ENCODE data around the gene TMEM59. TPM values are rescaled to one million over a fixed set of nuclear protein-coding genes. Genes with fewer than 3 reads are reported as not detected.

TMEM59 gene
- total and polyA plus RNA-seq, 9 donors, result 127 to 196 (median 153) TPM

- H3K27ac ChIP-seq (ENCODE audit: low read length), result no peak overlapping the region
- H3K9me3 ChIP-seq (replicated peaks; ENCODE audit: control insufficient read depth, low read depth, low read length), result no peaks in the 10 kb centered on the region
- DNase-seq, result no peak
- no peak overlapping the region for H3K4me3 ChIP-seq (ENCODE audit: low read length)
- no peaks in the 10 kb centered on the region for H3K27me3 ChIP-seq (ENCODE audit: control insufficient read depth, insufficient read depth, low read length)
- peaks cover 3% of the 10 kb centered on the region for H3K4me1 ChIP-seq (ENCODE audit: control insufficient read depth, insufficient read depth, low read length)
- H3K36me3 ChIP-seq (ENCODE audit: control insufficient read depth, insufficient read depth, low read length), result peaks cover 5% of the 10 kb centered on the region
- no CpG with 5 or more reads among the region's 3 CpGs for WGBS (ENCODE audit: insufficient coverage)
These were observed 38.7 kb upstream of the TMEM59 start for GRCh38 chr1:54091666-54092065.

DNA sequence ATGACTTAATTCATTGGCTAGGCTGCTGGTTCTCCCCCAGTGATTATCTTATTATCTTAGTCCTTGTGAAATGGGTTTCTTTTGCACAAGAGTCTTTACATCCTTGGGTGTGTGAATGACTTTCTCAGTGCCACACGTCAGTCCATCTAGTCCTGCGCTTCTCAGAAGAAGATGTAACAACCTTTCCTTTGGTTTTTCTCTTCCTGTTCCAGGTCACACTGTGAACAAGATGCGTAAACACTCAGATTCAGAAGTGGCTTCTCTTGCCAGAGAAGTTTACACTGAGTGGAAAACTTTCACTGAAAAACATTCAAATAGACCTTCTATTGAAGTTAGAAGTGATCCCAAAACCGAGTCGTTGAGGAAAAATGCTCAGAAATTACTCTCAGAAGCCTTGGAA, 35.4 kb upstream of the TMEM59 start:
- no peaks in the 10 kb centered on the region for H3K36me3 ChIP-seq (ENCODE audit: control insufficient read depth, insufficient read depth, low read length)
- no peaks in the 10 kb centered on the region for H3K27me3 ChIP-seq (ENCODE audit: control insufficient read depth, insufficient read depth, low read length)
- WGBS (ENCODE audit: insufficient coverage), result 83% methylated on average over 2 of the region's 5 CpGs
- H3K4me3 ChIP-seq (ENCODE audit: low read length), result no peak overlapping the region
- H3K4me1 ChIP-seq (ENCODE audit: control insufficient read depth, insufficient read depth, low read length), result no peaks in the 10 kb centered on the region
- no peak overlapping the region for H3K27ac ChIP-seq (ENCODE audit: low read length)
- H3K9me3 ChIP-seq (replicated peaks; ENCODE audit: control insufficient read depth, low read depth, low read length), result no peaks in the 10 kb centered on the region
- DNase-seq, result no peak

- H3K4me1 ChIP-seq (ENCODE audit: control insufficient read depth, insufficient read depth, low read length), result no peaks in the 10 kb centered on the region
- DNase-seq, result no peak
- no peak overlapping the region for H3K27ac ChIP-seq (ENCODE audit: low read length)
- no peaks in the 10 kb centered on the region for H3K9me3 ChIP-seq (replicated peaks; ENCODE audit: control insufficient read depth, low read depth, low read length)
- no peaks in the 10 kb centered on the region for H3K27me3 ChIP-seq (ENCODE audit: control insufficient read depth, insufficient read depth, low read length)
- no peaks in the 10 kb centered on the region for H3K36me3 ChIP-seq (ENCODE audit: control insufficient read depth, insufficient read depth, low read length)
- 100% methylated on average over 1 of the region's 1 CpG for WGBS (ENCODE audit: insufficient coverage)
- H3K4me3 ChIP-seq (ENCODE audit: low read length), result no peak overlapping the region
These were observed 33.8 kb upstream of the TMEM59 start for GRCh38 chr1:54086754-54087153.

GRCh38 chr1:54084794-54085193, 31.8 kb upstream of the TMEM59 start:
- H3K27ac ChIP-seq (ENCODE audit: low read length), result no peak overlapping the region
- H3K4me1 ChIP-seq (ENCODE audit: control insufficient read depth, insufficient read depth, low read length), result no peaks in the 10 kb centered on the region
- H3K9me3 ChIP-seq (replicated peaks; ENCODE audit: control insufficient read depth, low read depth, low read length), result no peaks in the 10 kb centered on the region
- DNase-seq, result no peak
- no peaks in the 10 kb centered on the region for H3K36me3 ChIP-seq (ENCODE audit: control insufficient read depth, insufficient read depth, low read length)
- H3K27me3 ChIP-seq (ENCODE audit: control insufficient read depth, insufficient read depth, low read length), result no peaks in the 10 kb centered on the region
- no peak overlapping the region for H3K4me3 ChIP-seq (ENCODE audit: low read length)
- no CpG with 5 or more reads among the region's 2 CpGs for WGBS (ENCODE audit: insufficient coverage)

DNA sequence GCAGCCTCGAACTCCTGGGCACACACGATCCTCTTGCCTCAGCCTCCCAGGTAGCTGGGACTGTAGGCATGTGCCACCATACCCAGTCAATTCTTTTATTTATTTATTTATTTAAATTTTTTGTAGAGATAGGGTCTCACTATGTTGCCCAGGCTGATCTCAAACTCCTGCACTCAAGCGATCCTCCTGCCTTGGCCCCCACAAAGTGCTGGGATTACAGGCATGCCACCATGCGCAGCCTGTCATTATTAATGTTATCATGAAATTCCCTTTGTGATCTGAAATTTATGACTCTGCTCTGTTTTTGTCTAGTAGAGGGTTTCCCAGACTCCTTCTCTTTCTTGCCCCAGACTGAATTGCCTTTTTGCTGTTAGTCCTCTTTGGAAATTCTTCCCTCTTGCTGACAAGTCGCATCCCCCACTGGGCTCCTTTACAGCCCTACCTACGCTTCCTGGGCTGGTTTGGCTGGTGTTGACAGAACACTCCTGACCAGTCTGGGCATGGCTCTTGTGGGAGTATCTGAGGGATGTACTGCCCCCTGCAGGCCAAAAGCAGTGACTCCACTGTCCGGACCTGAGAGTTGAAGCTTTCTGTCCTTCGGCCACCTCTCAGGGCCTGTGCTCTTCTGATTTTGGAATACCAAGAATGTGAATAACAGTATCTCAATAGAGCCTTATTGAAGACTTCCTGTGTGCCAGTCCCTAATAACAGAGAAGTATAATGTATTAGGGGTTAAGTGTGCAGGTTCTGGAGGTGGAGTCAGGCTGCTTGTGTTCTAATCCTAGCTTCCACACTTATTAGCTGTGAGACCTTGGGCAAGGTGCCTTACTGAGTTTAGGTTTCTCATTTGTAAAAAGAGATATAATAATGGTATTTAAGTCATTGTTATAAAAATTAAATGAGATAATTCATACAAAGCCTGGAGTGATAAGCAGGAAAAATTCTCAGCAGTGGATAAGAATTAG, 28.6 kb upstream of the TMEM59 start:
- peak; percentile 12 for DNase-seq
- WGBS (ENCODE audit: insufficient coverage), result 88% methylated on average over 2 of the region's 8 CpGs

DNA sequence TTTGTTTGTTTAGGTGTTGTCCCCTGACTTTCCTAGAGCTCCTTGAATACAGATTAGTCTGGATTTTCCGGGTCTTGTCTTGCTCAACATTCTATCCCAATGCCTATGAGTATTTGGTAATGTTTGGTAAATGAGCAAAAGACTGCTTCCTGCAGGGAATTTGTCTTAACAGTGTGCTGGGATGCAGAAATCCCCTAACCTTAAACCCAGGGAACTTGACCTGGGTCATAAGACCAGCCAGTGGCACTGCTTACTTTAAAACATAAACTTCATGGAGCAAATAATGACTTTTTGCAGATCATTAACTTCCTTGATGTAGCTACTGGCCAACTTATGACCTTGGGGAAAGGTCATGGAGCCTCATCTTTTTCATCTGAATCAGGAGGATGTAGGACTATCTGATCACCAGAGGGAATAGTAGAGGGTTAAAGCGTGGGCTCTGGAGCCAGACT, 27.6 kb upstream of the TMEM59 start:
- H3K27me3 ChIP-seq (ENCODE audit: control insufficient read depth, insufficient read depth, low read length), result no peaks in the 10 kb centered on the region
- H3K27ac ChIP-seq (ENCODE audit: low read length), result no peak overlapping the region
- H3K36me3 ChIP-seq (ENCODE audit: control insufficient read depth, insufficient read depth, low read length), result no peaks in the 10 kb centered on the region
- H3K4me3 ChIP-seq (ENCODE audit: low read length), result no peak overlapping the region
- no CpG with 5 or more reads among the region's 2 CpGs for WGBS (ENCODE audit: insufficient coverage)
- no peak for DNase-seq
- H3K9me3 ChIP-seq (replicated peaks; ENCODE audit: control insufficient read depth, low read depth, low read length), result no peaks in the 10 kb centered on the region
- H3K4me1 ChIP-seq (ENCODE audit: control insufficient read depth, insufficient read depth, low read length), result no peaks in the 10 kb centered on the region

More for the DNA sequence above, 28.6 kb upstream of the TMEM59 start:
- H3K9me3 ChIP-seq (replicated peaks; ENCODE audit: control insufficient read depth, low read depth, low read length), result no peaks in the 10 kb centered on the region
- H3K4me1 ChIP-seq (ENCODE audit: control insufficient read depth, insufficient read depth, low read length), result no peaks in the 10 kb centered on the region
- H3K36me3 ChIP-seq (ENCODE audit: control insufficient read depth, insufficient read depth, low read length), result no peaks in the 10 kb centered on the region
- H3K4me3 ChIP-seq (ENCODE audit: low read length), result no peak overlapping the region
- no peaks in the 10 kb centered on the region for H3K27me3 ChIP-seq (ENCODE audit: control insufficient read depth, insufficient read depth, low read length)
- H3K27ac ChIP-seq (ENCODE audit: low read length), result no peak overlapping the region

GRCh38 chr1:54077359-54077758, 24.4 kb upstream of the TMEM59 start:
- Histone ChIP-seq H3K27me3 (ENCODE audit: control insufficient read depth, insufficient read depth, low read length) (no peaks in the 10 kb centered on the region), H3K36me3 (ENCODE audit: control insufficient read depth, insufficient read depth, low read length) (peaks cover 3% of the 10 kb centered on the region), H3K27ac (ENCODE audit: low read length) (no peak overlapping the region), H3K4me3 (ENCODE audit: low read length) (no peak overlapping the region), H3K4me1 (ENCODE audit: control insufficient read depth, insufficient read depth, low read length) (no peaks in the 10 kb centered on the region), H3K9me3 (replicated peaks; ENCODE audit: control insufficient read depth, low read depth, low read length) (no peaks in the 10 kb centered on the region)
- no peak for DNase-seq

GRCh38 chr1:54070171-54070837, 17.3 kb upstream of the TMEM59 start:
- Histone ChIP-seq H3K9me3 (replicated peaks; ENCODE audit: control insufficient read depth, low read depth, low read length) (no peaks in the 10 kb centered on the region), H3K4me1 (ENCODE audit: control insufficient read depth, insufficient read depth, low read length) (peaks cover 3% of the 10 kb centered on the region), H3K4me3 (ENCODE audit: low read length) (no peak overlapping the region), H3K27me3 (ENCODE audit: control insufficient read depth, insufficient read depth, low read length) (no peaks in the 10 kb centered on the region), H3K36me3 (ENCODE audit: control insufficient read depth, insufficient read depth, low read length) (peaks cover 6% of the 10 kb centered on the region), H3K27ac (ENCODE audit: low read length) (no peak overlapping the region)
- no CpG with 5 or more reads among the region's 2 CpGs for WGBS (ENCODE audit: insufficient coverage)
- DNase-seq, result peak; percentile 79

DNA sequence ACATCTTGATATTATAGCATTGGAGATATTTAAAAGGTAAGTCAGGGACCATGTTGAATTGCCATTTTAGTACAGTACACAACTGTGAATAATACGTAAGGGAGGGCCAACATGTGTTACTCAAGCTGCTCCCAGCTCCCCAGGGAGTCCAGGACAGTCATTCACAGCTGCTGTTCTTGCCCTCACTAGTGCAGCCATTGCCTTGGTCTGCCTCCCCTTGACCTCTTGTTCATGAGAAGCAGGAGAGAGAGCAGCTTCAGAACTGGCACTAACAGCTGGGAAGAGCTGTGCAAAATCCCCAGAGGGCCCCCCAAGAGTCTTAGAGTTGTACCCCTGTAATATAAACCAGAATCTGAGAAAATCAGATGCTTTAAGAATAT, 16.8 kb upstream of the TMEM59 start:
- Histone ChIP-seq H3K9me3 (replicated peaks; ENCODE audit: control insufficient read depth, low read depth, low read length) (no peaks in the 10 kb centered on the region), H3K27me3 (ENCODE audit: control insufficient read depth, insufficient read depth, low read length) (no peaks in the 10 kb centered on the region), H3K4me1 (ENCODE audit: control insufficient read depth, insufficient read depth, low read length) (peaks cover 3% of the 10 kb centered on the region), H3K36me3 (ENCODE audit: control insufficient read depth, insufficient read depth, low read length) (peaks cover 6% of the 10 kb centered on the region), H3K4me3 (ENCODE audit: low read length) (no peak overlapping the region), H3K27ac (ENCODE audit: low read length) (no peak overlapping the region)
- no CpG with 5 or more reads among the region's 1 CpG for WGBS (ENCODE audit: insufficient coverage)
- DNase-seq, result peak; percentile 46

GRCh38 chr1:54064299-54064698, 11.3 kb upstream of the TMEM59 start:
- peak; percentile 35 for DNase-seq
- H3K27ac ChIP-seq (ENCODE audit: low read length), result no peak overlapping the region
- no peaks in the 10 kb centered on the region for H3K4me1 ChIP-seq (ENCODE audit: control insufficient read depth, insufficient read depth, low read length)
- no peaks in the 10 kb centered on the region for H3K27me3 ChIP-seq (ENCODE audit: control insufficient read depth, insufficient read depth, low read length)
- H3K4me3 ChIP-seq (ENCODE audit: low read length), result no peak overlapping the region
- no peaks in the 10 kb centered on the region for H3K9me3 ChIP-seq (replicated peaks; ENCODE audit: control insufficient read depth, low read depth, low read length)
- WGBS (ENCODE audit: insufficient coverage), result 93% methylated on average over 2 of the region's 5 CpGs
- H3K36me3 ChIP-seq (ENCODE audit: control insufficient read depth, insufficient read depth, low read length), result no peaks in the 10 kb centered on the region

All from muscle of leg (tissue), 11 donors.